ENCODE results near the gene GABPB1.

The GABPB1 gene

DNA sequence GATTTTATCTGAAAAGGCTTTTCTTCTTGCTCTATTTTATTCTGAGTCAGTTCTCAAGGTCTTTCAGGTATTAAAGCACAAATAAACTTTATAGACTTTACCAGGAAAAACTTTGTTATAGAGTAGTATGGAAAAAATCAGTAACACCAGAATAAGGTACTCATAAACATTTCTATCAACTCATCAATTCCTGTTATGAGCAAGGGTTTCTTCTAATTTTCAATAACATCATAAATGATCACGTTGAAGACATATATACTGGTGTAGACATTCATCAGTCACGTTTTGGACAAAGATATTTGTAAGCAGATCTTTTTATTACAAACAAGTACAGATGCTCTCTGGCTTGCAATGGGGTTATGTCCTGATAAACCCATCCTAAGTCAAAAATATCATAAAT is 79.9 kb downstream of the GABPB1 start:
- DNase-seq, result no peak

GRCh38 chr15:50267577-50267976 is 87.4 kb downstream of the GABPB1 start:
- DNase-seq, result no peak

- no peak for DNase-seq
Measured at GRCh38 chr15:50265620-50266019, 89.4 kb downstream of the GABPB1 start, which contains the start of gene HDC. HDC (minus strand) TSS chr15:50265726; CDS start chr15:50265623, 103 bp downstream.

DNA sequence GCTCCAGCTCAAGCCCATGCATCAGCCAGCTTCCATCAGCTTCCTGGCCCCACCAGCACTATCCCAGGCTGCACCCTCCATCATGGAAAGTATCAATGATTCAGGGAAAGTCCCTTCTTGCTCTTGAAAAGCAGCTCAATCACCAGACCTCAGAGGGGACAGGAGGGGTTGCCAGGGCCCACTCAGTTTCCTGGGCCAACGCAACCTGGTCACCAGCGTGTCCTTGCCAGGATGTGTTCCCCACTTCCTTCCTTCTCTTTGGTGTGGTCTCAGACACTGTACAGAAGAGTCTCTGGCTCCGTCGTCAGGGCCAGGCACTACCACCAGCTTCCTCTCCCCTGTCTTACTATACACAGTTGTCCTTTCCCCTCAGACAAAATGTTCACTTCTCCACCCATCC is 92.5 kb downstream of the GABPB1 start:
- no peak for DNase-seq

- no peak for DNase-seq
Measured at GRCh38 chr15:50261981-50262380, 93.0 kb downstream of the GABPB1 start.

GRCh38 chr15:50260969-50261496 is 94.0 kb downstream of the GABPB1 start:
- no peak for DNase-seq

DNA sequence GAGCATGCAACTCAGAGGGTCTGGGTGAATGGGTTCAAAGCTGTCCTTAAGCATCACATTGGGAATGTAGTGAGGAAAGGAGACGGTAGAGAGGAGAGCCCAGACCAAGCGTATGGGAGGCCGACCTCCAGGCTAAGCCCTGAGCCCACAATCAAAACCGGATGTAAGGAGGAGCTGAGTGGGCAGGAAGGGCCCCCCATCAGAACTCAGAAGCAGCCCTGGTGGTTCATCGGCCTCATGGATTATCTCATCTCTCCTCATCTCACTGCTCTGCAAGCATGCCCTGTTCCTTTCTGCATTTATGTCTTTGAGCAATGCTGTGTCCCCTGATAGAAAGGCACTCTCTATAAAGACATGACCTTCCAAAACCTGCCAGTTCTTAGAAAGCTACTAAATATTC is 95.7 kb downstream of the GABPB1 start:
- DNase-seq, result no peak

DNA sequence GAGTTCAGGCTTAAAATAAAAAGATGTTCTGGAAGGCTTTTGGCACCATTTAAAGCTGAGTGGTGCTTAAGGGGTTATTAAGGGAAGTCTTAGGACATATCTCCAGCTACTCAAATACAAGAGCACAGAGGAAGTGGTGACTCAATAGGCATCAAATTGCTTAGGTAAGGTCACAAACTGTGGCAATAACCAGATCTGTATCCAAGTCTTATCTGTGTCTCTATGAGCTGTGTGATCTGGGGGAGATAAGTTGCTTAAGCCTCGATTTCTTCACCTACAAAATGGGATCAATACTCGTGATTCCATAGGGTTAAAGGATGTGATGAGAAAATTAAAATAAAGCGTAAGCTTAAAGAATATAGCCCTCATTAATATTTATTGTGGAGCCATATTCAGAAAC is 97.1 kb downstream of the GABPB1 start:
- DNase-seq, result no peak

DNA sequence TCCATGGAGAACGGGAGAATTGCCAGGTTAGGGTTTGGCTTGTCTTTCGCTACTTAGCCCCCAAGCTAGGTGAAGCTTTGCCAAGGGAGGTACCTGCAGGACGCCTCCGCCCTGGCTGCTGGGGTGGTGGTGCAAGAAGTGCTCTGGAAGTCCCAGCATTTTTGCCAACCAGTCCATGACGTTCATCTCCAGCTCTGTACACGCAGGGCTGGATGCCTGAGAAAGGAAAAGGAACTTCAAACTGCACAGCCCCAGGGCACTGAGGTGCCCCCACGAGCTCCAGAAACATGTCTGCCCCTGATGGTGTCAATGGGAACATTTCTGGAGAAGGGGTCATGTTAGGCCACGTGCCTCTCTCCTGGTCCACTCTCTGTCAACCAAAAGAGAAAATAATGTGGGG is 97.7 kb downstream of the GABPB1 start:
- no peak for DNase-seq

GRCh38 chr15:50256188-50257041 is 98.6 kb downstream of the GABPB1 start:
- DNase-seq, result no peak

DNA sequence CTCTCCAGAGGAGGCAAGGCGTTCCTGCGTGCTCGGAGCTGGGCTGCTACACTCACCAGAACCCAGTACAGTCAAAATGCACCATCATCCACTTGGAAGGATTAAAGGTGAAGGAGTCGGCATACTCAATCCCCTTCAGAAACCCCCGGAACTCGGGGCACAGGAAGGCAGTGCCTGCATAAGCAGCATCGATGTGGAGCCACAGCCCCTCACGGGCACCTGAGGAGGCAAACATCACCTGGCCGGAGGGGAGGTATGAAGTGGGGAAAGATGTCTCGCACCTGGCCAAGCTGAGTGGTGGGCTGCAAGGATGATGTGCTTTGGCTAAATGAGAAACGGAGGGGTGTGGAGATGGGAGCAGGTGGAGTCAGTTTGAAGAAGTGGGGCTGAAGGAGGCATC is 102.4 kb downstream of the GABPB1 start:
- DNase-seq, result no peak

DNA sequence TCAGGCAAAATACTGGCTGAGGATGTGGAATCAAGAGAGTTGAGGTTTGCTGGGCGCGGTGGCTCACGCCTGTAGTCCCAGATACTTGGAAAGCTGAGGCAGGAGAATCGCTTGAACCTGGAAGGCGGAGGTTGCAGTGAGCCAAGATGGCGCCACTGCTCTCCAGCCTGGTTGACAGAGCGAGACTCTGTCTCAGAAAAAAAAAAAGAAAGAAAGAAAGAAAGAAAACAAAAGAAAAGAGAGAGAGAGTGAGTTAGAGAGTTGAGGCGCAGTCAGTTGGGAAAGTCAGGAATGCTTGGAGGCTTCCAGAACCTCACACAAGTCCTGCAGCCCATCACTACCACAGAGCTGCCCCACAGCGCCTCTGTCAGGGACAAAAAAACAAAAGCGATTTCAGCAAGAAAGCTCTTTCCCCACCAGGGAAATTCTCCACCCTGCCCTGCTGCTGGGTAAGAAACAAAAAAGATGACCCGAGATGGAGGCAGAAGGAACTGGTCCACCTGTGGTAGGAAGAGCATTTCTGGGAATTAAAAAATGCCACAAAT is 103.3 kb downstream of the GABPB1 start:
- DNase-seq, result no peak

- DNase-seq, result no peak
Measured at GRCh38 chr15:50250760-50251394, 104.1 kb downstream of the GABPB1 start.

DNA sequence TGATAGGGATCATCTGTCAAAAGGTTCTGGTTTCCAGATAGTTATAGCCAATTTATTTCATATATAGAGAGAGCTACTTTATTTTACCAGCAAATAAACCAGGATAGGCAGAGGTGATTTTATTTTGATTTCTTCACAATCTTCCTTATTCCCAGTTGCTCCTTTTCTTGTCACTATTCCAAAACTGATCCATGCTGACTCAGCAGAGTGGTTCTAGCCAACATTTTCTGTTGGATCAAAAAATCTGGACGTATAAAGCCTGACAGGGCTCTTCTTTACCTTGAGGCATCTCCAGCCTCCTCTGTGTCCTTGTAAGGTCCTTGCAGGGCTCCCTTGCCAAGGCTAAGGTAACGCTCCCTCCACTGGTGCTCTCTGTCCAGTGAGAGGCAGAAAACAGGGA is 105.3 kb downstream of the GABPB1 start:
- no peak for DNase-seq

- DNase-seq, result no peak
Measured at GRCh38 chr15:50248994-50249582, 105.9 kb downstream of the GABPB1 start.

DNA sequence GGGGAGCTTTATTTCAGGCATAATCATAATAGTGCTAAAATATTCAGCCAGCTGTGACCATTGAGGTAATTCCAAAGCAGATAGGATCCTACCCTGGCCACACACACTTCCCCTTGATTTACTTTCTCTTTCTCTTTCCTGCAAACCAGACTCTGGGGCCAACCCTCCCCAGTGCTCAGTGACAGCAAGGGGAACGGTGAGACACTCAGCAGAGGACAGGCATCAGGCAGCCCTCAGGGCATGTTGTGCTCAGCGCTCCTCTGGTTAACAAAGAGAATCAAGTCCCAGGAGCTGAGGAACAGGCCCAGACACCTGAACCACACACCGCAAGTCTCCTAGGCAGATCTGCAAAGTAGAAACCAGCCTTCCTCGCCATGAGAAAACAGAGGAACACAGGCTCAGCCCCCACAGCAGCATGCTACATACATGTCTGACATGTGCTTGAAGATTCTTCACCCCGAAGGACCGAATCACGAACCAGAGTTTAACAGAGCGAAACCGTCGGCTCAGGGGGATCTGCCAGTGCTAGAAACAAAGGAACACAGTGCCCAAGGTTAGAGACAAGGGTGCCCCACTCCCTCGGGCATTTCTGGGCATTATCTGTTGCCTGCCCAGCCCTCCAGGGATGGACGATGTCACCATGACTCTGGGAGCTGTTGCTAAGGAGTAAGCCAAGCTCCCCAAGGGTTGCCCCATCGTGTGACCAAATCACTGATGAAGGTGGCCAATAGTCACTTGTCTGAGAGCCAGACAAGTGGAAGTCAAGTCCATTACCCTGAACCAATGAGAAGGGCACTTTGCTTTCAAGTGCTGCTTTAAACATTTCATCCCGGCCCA is 107.0 kb downstream of the GABPB1 start:
- DNase-seq, result no peak

DNA sequence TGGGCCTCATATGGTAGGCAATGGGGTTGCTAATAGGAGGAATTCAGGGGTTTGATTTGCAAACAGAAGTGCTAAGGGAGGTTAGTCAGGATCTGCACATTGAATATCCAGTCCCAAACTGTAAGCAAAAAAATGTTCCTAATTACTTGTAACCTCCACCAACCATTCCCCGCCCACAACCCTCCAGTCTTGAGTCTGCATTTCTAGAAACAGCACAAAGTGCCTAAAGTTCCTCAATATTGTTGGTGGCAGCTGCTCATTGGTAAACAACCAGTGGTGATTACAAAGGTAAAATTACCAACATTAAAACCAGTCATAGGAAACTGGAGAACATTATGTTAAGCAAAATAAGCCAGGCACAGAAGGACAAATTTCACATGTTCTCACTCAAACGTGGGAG is 108.4 kb downstream of the GABPB1 start:
- DNase-seq, result no peak

DNA sequence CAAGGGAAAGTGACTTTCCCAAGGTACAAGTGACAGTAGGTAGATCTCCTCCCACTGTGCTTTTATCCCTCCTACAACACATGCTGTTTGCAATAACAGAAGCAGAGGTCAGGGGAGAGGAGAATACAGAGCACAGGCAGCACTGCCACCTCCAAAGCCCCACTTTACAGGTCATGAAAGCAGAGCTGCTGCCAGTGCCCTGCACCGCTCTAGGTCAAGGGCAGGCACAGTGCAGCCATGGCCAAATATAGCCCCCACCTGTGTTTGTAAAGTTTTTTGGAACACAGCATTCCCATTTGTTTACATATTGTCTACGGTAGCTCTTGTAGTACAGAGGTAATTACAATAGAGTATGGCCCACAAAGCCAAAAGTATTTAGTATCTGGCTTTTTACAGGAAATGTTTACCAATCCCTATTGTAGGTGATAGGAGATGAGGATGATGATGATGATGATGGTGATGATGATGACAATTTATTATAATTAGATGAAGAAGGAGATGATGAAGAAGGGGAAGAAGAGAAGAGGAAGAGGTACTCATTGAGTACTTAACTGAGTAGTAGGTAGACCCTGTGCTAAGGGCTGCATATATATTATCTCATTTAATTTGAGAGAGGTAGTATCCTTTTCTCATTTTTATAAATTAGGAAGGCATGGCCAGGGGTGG is 109.9 kb downstream of the GABPB1 start:
- DNase-seq, result no peak

DNA sequence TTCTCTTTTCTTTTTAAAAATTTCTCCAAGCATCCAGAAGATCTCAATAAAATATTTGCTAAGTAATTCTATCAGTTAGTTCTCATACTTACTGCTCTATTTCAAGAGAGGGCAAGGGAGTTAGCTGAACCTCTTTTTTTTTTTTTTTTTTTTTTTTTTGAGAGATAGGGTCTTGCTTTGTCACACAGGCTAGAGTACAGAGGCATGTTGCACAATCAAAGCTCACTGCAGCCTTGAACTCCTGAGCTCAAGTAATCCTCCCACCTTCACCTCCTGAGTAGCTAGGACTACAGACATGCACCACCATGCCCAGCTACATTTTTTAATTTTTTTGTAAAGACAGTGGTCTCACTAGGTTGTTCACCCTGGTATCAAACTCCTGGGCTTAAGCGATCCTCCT is 110.8 kb downstream of the GABPB1 start:
- DNase-seq, result no peak

GRCh38 chr15:50241684-50242450 is 113.1 kb downstream of the GABPB1 start:
- no peak for DNase-seq

- DNase-seq, result no peak
Measured at GRCh38 chr15:50238255-50238654, 116.7 kb downstream of the GABPB1 start.

Data from cortex of kidney (tissue), 1 donor.